K562 (cell line): ENCODE results near the gene SAMM50. TPM values are rescaled to one million over a fixed set of nuclear protein-coding genes. Genes with fewer than 3 reads are reported as not detected.

Experiments used
- ATAC-seq: fragments of 200-7000 bp; cut with Tn5 transposase; 3 replicates; pipeline ENCODE4 v1.9.1; 2020; ENCODE audit warnings: moderate library complexity
- BruUV-seq: library from RNA; stranded (reverse); fragments of 400-500 nt; replicated peaks from 2 replicates; lab custom pipeline; 2021; lab: Mats Ljungman, UMichigan
- CTCF ChIA-PET: fragments of 300-600 bp; formaldehyde crosslinking; extraction: SDS; loops from one replicate; lab custom pipeline; 2021; ENCODE audit warnings: low intra/inter-chr PET ratio; lab: Yijun Ruan, JAX
- POLR2A ChIA-PET: fragments of 300-600, 350-650 bp; sonication (Branson Sonifier 250); formaldehyde crosslinking; extraction: SDS; loops from one replicate; lab custom pipeline; 2021; ENCODE audit warnings: antibody characterized with exemption, inconsistent platforms; lab: Yijun Ruan, JAX
- DNase-seq, 4 experiments: peaks; one replicate each; pipeline versions ENCODE4 v3.0.0 to v3.0.0-alpha.2; 2011 to 2018; ENCODE audit warnings: low spot score in 3 of 4, mixed read lengths in 3 of 4; ENCODE audit errors: extremely low read depth in 1 of 4
- FAIRE-seq: peaks from 2 replicates; lab custom pipeline; 2011; peaks lifted over from hg19 to GRCh38; lab: Jason Lieb, UNC
- H2AFZ ChIP-seq: 2 replicates; pipeline ENCODE4 v1.6.0; 2011; ENCODE audit warnings: low read depth, low read length, control low read depth, inconsistent platforms
- H3K27ac ChIP-seq: fragments of 200-600 bp; 3 replicates; pipeline ENCODE4 v1.8.0; 2011; ENCODE audit warnings: low read depth, mild to moderate bottlenecking, control low read depth, inconsistent platforms, low read length, moderate library complexity, mixed read lengths; ENCODE audit errors: extremely low read depth
- H3K27me3 ChIP-seq, 2 experiments: fragments of 300-600 bp in 1 of 2; 2 replicates in 1 of 2; 3 replicates in 1 of 2; pipeline versions ENCODE4 v1.6.0 to v1.8.0; 2011; ENCODE audit warnings: inconsistent platforms in 2 of 2, low read length in 2 of 2, mild to moderate bottlenecking in 1 of 2, mixed read lengths in 1 of 2, moderate library complexity in 1 of 2; ENCODE audit not compliant: control insufficient read depth in 2 of 2, insufficient read depth in 2 of 2
- H3K36me3 ChIP-seq: fragments of 300-600 bp; 3 replicates; pipeline ENCODE4 v1.8.0; 2011; ENCODE audit warnings: mild to moderate bottlenecking, low read length, inconsistent platforms; ENCODE audit not compliant: control insufficient read depth, insufficient read depth
- H3K4me1 ChIP-seq, 2 experiments: fragments of 200-600 bp in 1 of 2; replicated peaks in 1 of 2; 2 replicates in 1 of 2; 3 replicates in 1 of 2; pipeline versions ENCODE4 v1.5.1 to v1.8.0; 2011; ENCODE audit warnings: inconsistent platforms in 2 of 2, low read length in 2 of 2, mild to moderate bottlenecking in 1 of 2, mixed read lengths in 1 of 2, moderate library complexity in 1 of 2; ENCODE audit not compliant: control insufficient read depth in 2 of 2, insufficient read depth in 2 of 2
- H3K4me2 ChIP-seq: 2 replicates; pipeline ENCODE4 v1.6.1; 2011; ENCODE audit warnings: low read length, control low read depth, inconsistent platforms, mixed read lengths; ENCODE audit not compliant: insufficient read depth
- H3K4me3 ChIP-seq: fragments of 200-600 bp; sonication (generic), shearing (Covaris generic); 2 replicates; pipeline ENCODE4 v1.5.1; 2016; ENCODE audit warnings: control low read depth, inconsistent platforms
- H3K79me2 ChIP-seq: fragments of 200-600 bp; 3 replicates; pipeline ENCODE4 v1.8.0; 2011; ENCODE audit warnings: low read length, inconsistent platforms; ENCODE audit not compliant: control insufficient read depth, insufficient read depth
- H3K9ac ChIP-seq, 2 experiments: 2 replicates each; pipeline versions ENCODE4 v1.6.0 to v1.6.1; 2011; ENCODE audit warnings: low read depth in 2 of 2, low read length in 2 of 2, control low read depth in 1 of 2, inconsistent platforms in 1 of 2, mild to moderate bottlenecking in 1 of 2, mixed read lengths in 1 of 2; ENCODE audit not compliant: insufficient read depth in 1 of 2
- H3K9me1 ChIP-seq: one replicate; pipeline ENCODE4 v1.6.0; 2011; ENCODE audit warnings: inconsistent platforms, mild to moderate bottlenecking, low read length, moderate library complexity; ENCODE audit not compliant: control insufficient read depth, insufficient read depth
- H3K9me3 ChIP-seq: replicated peaks from 2 replicates; pipeline ENCODE4 v1.5.1; 2011; ENCODE audit warnings: low read depth, low read length, inconsistent platforms; ENCODE audit not compliant: control insufficient read depth, insufficient read depth
- H4K20me1 ChIP-seq: replicated peaks from 2 replicates; pipeline ENCODE4 v1.6.1; 2011; ENCODE audit warnings: low read length, inconsistent platforms, mixed read lengths; ENCODE audit not compliant: control insufficient read depth, insufficient read depth
- CBX1 ChIP-seq: sonication (generic); IDR thresholded peaks from 2 replicates; pipeline ENCODE4 v1.6.1; 2016; ENCODE audit warnings: antibody characterized with exemption, low read depth, mild to moderate bottlenecking
- CBX2 ChIP-seq: fragments of 200-600 bp; sonication (generic); IDR thresholded peaks from one replicate; pipeline ENCODE4 v1.6.1; 2012; ENCODE audit warnings: mild to moderate bottlenecking, low read length, inconsistent platforms; ENCODE audit not compliant: insufficient read depth, poor library complexity, severe bottlenecking
- CBX5 ChIP-seq: IDR thresholded peaks from 2 replicates; pipeline ENCODE4 v1.6.1; 2014; ENCODE audit warnings: low read depth, borderline replicate concordance
- EWSR1 ChIP-seq: fragments of 450-650 bp; IDR thresholded peaks from 2 replicates; pipeline ENCODE4 v1.6.1; 2018; ENCODE audit warnings: borderline replicate concordance, mild to moderate bottlenecking, low read depth, moderate library complexity; ENCODE audit not compliant: partially characterized antibody
- GTF2E2 ChIP-seq: fragments of 200-800 bp; sonication (Bioruptor generic); IDR thresholded peaks from 2 replicates; pipeline ENCODE4 v1.6.1; 2016; ENCODE audit warnings: missing genetic modification characterization, missing compliant biosample characterization
- HDAC3 ChIP-seq: fragments of 450-650 bp; IDR thresholded peaks from 2 replicates; pipeline ENCODE4 v1.6.1; 2018; ENCODE audit warnings: borderline replicate concordance, mild to moderate bottlenecking, moderate library complexity; ENCODE audit not compliant: partially characterized antibody
- HMG20B ChIP-seq: fragments of 250-450 bp; sonication (Bioruptor Pico); IDR thresholded peaks from 2 replicates; pipeline ENCODE4 v1.5.0; 2021; ENCODE audit warnings: mild to moderate bottlenecking
- NCOA1 ChIP-seq: fragments of 450-650 bp; IDR thresholded peaks from 2 replicates; pipeline ENCODE4 v1.6.1; 2016; ENCODE audit warnings: low read depth
- PML ChIP-seq: IDR thresholded peaks from 2 replicates; pipeline ENCODE4 v1.6.1; 2012; ENCODE audit warnings: low read length, inconsistent platforms
- PTRF ChIP-seq: fragments of 450-650 bp; IDR thresholded peaks from 2 replicates; pipeline ENCODE4 v1.6.1; 2016; ENCODE audit warnings: mild to moderate bottlenecking, missing genetic modification characterization, missing compliant biosample characterization
- RNF219 ChIP-seq: fragments of 250-450 bp; sonication (Bioruptor Pico); IDR thresholded peaks from 2 replicates; pipeline ENCODE4 v1.5.0; 2022; ENCODE audit warnings: mild to moderate bottlenecking
- ZBTB8A ChIP-seq: fragments of 450-650 bp; IDR thresholded peaks from 2 replicates; pipeline ENCODE4 v1.6.1; 2018; ENCODE audit warnings: mild to moderate bottlenecking, moderate library complexity; ENCODE audit not compliant: partially characterized antibody
- ZNF146 ChIP-seq: IDR thresholded peaks from one replicate; pipeline ENCODE4 v1.6.1; 2018; ENCODE audit warnings: missing compliant biosample characterization; ENCODE audit not compliant: unreplicated experiment
- ZNF518B ChIP-seq: fragments of 250-450 bp; sonication (Bioruptor Pico); IDR thresholded peaks from 2 replicates; pipeline ENCODE4 v1.5.0; 2021; ENCODE audit warnings: mild to moderate bottlenecking, moderate library complexity
- ZNF764 ChIP-seq: fragments of 250-450 bp; sonication (Bioruptor Pico); IDR thresholded peaks from 2 replicates; pipeline ENCODE4 v1.4.0; 2020; ENCODE audit warnings: low read depth, mild to moderate bottlenecking, moderate library complexity
- ZNF785 ChIP-seq: fragments of 250-450 bp; sonication (Bioruptor Pico); IDR thresholded peaks from 2 replicates; pipeline ENCODE4 v1.4.0; 2020; ENCODE audit warnings: mild to moderate bottlenecking
- WGBS: fragments of 100-300 bp; shearing (Covaris generic); methylation state at CpG from one replicate; pipeline ENCODE4 v1.1.6; 2016; ENCODE audit warnings: low coverage, mixed read lengths; ENCODE audit not compliant: insufficient coverage; ENCODE audit errors: missing lambda C conversion rate; 5-methylcytosine and 5-hydroxymethylcytosine counted together
- in situ Hi-C: fragments of 300-500 bp; cut with MboI; formaldehyde crosslinking; loops from 4 replicates; pipeline ENCODE4 v1.15.0; 2018; ENCODE audit warnings: inconsistent platforms, mixed read lengths
- intact Hi-C: fragments of 100-400 bp; cut with micrococcal nuclease; formaldehyde crosslinking; loops from 2 replicates; pipeline ENCODE4 v1.14.2; 2022
- polyA plus RNA-seq, 8 experiments: library from polyadenylated mRNA; depleted of rRNA in 4 of 8; stranded (reverse) in 5 of 8; unstranded in 3 of 8; fragments of >200 nt; fragmentation: Nextera tagmentation in 2 of 8; fragmentation: Illumina TruSeq in 1 of 8; extraction: Ambion mirVana in 2 of 8; extraction: Trizol in 1 of 8; gene quantifications; 2 replicates each; pipeline versions ENCODE4 v1.2.1 to v1.2.3, GENCODE V29; 2011 to 2014; ENCODE audit warnings: inconsistent platforms in 1 of 8, missing spikeins in 1 of 8
- total RNA-seq, 7 experiments: library from RNA; depleted of rRNA in 6 of 7; stranded (reverse); fragments of >200 nt in 6 of 7; fragmentation: Illumina TruSeq in 2 of 7; extraction: Trizol in 2 of 7; gene quantifications; 2 replicates each; pipeline versions ENCODE4 v1.2.1 to v1.2.3, GENCODE V29; 2011 to 2021; ENCODE audit warnings: low replicate concordance in 1 of 7
- TF ChIP-seq, protein P1 (sequence below), 2 experiments: IDR thresholded peaks; 2 replicates each; pipeline ENCODE4 v1.6.1; 2011; ENCODE audit warnings: borderline replicate concordance in 1 of 2, control low read depth in 1 of 2, low read depth in 1 of 2, low read length in 1 of 2, mild to moderate bottlenecking in 1 of 2, mixed read lengths in 1 of 2, moderate library complexity in 1 of 2; ENCODE audit not compliant: insufficient read depth in 1 of 2, insufficient read length in 1 of 2, poor library complexity in 1 of 2, severe bottlenecking in 1 of 2; ENCODE audit errors: extremely low read depth in 1 of 2

Gene SAMM50
- total and polyA plus RNA-seq, 9 of the 15 experiments (the other 6 are each of a cell fraction or from before 2014, with no cell fraction given): 14.6 to 49.3 (median 38.1) TPM

DNA sequence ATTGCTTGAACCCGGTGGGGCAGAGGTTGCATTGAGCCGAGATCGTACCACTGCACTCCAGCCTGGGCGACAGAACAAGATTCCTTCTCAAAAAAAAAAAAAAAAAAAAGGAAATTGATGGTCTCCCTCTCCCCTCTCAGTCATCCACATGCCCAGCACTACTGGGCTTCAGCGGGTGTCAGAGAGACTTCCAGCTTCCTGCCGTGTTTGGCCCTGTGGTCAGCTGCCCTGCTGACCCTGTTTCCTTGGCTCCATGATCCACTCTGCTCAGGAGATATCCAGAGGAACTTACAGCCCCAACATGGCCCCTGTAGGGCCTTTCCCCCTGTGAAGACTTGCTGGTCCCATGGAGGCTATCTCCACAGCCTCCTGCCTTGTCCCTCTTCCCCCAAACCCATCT lies 37.7 kb upstream of the SAMM50 start:
- POLR2A ChIA-PET: no interaction called here
- no peak for TF ChIP-seq GTF2E2
- TF ChIP-seq, protein P1, sequence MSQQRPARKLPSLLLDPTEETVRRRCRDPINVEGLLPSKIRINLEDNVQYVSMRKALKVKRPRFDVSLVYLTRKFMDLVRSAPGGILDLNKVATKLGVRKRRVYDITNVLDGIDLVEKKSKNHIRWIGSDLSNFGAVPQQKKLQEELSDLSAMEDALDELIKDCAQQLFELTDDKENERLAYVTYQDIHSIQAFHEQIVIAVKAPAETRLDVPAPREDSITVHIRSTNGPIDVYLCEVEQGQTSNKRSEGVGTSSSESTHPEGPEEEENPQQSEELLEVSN (IDR thresholded peaks at IDR 0.05; ENCODE audit: borderline replicate concordance in 1 of 2, extremely low read depth in 1 of 2, insufficient read depth in 1 of 2, insufficient read length in 1 of 2, low read depth in 1 of 2, low read length in 1 of 2, poor library complexity in 1 of 2, severe bottlenecking in 1 of 2): no peak
- TF ChIP-seq HDAC3: no peak
- TF ChIP-seq PTRF (tag): no peak
- TF ChIP-seq CBX2: no peak
- TF ChIP-seq ZNF518B (CRISPR knock-in tag): no peak
- no peak for TF ChIP-seq EWSR1
- TF ChIP-seq HMG20B (CRISPR knock-in tag): no peak
- TF ChIP-seq CBX1: no peak
- TF ChIP-seq ZBTB8A: no peak
- no peak for TF ChIP-seq ZNF146 (CRISPR knock-in tag)
- no peak for TF ChIP-seq PML
- TF ChIP-seq CBX5: no peak
- TF ChIP-seq ZNF785 (CRISPR knock-in tag): no peak
- TF ChIP-seq ZNF764 (CRISPR knock-in tag): no peak
- no peak for TF ChIP-seq NCOA1
- no peak for TF ChIP-seq RNF219 (CRISPR knock-in tag)

More for the DNA sequence above, 37.7 kb upstream of the SAMM50 start:
- Histone ChIP-seq H4K20me1 (no peaks in the 10 kb centered on the region), H3K9me1 (no peaks in the 10 kb centered on the region), H3K4me1 (no peaks in the 10 kb centered on the region; a peak in 1 of 5 replicates), H3K27me3 (peaks cover 0 to 12% of the 10 kb centered on the region in 2 experiments; a peak in 3 of 5 replicates), H2AFZ (no peak overlapping the region), H3K36me3 (no peaks in the 10 kb centered on the region), H3K27ac (no peak overlapping the region), H3K9ac (no peak overlapping the region), H3K79me2 (no peaks in the 10 kb centered on the region), H3K4me3 (no peak overlapping the region), H3K9me3 (no peaks in the 10 kb centered on the region), H3K4me2 (no peak overlapping the region)
- 0% methylated on average over 5 of the region's 6 CpGs for WGBS
- DNase-seq: no peak
- BruUV-seq: no TSS peak
- intact Hi-C loops (no loop called here), in situ Hi-C loops (no loop called here)
- FAIRE-seq: no peak
- no peak for ATAC-seq
- CTCF ChIA-PET: no interaction called here
